Inferior parietal cortex (tissue), 1 donor: Measurements from ENCODE around the gene TESK2.

Source experiments
- DNase-seq: peaks from one replicate; pipeline ENCODE4 v3.0.0-alpha.2; 2016; ENCODE audit errors: extremely low spot score

The TESK2 gene

DNA sequence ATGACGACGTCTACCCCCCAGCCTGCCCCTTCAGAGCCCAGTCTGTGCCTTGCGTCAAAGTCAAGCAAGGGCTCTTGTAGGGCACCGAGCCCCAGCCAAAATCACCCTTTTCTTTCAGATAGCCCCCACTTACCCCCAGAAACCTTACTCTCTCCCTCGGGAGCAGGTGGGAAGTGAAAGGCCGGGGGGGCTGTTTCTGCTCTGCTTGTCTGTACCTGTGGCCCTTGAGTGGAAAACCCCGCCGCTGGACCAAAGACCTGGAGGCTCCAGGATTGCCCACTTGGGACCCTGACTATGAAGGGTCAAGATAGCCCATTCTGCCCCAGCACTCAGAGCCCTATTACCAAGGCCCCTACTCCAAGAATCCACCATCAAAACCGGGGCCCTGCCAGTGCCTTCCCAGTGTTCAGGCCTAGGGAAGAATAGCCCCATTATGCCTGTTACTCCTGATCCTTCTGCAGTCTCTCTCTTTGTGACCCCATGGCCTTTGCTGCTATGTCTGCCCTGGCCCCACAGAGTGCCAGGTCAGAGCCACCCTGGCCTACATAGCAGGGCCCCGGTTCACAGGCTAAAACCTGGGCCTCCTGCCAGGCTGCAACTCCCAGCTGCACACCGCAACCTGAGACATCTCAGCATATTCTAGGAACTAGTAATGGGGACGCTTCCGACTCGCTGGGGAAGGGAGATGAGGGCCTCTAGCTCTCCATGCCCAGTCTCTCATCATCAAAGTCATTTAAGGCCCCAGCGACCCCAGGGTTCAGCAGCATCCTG is 186.5 kb downstream of the TESK2 start:
- DNase-seq, result no peak

DNA sequence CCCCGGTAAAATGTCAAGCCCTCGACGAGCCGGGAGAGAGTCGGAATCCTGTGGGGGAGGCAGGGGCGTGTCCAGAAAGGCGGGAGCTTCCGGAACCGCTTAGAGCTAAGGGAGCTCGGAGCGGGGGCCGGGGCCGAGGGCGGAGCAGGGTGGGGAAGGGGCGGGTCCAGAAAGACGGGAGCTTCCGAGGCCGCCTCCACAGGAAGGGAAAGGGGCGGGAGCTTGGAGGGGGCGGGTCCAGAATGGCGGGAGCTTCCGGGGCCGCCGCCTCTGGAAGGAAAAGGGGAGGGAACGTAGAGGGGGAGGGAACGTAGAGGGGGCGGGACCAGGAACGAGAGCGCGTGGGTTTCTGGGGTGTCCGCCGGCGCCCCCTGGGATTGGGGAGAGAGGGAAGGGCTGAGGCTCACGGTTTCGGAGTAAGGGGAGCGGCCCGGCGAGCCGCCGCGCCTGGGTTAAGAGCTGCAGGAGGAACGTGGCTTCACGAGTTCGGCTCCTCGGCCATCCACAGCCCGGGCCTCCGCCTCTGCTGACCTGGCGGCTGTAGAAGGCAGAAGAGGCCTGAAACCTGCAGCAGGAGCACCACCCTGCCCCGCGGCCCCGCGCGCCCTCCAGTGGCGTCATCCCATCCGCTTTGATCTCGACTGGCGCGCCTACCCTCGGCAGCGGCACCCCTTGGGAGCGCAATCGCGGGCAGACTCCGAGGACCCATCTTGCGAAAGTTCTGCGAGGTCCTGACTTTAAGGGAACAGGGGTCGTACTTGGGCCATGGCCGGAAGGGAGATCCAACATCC is 187.2 kb downstream of the TESK2 start:
- peak; percentile 91 for DNase-seq

DNA sequence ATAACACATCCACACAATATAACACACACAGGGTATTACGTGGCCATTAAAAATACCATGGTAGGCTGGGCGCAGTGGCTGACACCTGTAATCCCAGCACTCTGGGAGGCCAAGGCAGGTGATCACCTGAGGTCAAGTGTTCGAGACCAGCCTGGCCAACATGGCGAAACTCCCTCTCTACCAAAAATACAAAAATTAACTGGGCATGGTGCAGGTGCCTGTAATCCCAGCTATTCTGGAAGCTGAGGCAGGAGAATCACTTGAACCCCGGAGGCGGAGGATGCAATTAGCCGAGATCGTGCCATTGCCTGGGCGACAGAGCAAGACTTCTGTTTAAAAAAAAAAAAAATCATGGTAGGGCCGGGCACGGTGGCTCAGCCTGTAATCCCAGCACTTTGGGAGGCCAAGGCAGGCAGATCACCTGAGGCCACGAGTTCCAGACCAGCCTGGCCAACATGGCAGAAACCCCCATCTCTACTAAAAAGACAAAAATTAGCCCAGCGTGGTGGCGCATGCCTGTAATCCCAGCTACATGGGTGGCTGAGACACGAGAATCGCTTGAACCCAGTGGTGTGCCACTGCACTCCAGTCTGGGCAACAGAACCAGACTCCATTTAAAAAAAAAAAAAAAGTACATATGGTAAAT is 188.3 kb downstream of the TESK2 start:
- no peak for DNase-seq

DNA sequence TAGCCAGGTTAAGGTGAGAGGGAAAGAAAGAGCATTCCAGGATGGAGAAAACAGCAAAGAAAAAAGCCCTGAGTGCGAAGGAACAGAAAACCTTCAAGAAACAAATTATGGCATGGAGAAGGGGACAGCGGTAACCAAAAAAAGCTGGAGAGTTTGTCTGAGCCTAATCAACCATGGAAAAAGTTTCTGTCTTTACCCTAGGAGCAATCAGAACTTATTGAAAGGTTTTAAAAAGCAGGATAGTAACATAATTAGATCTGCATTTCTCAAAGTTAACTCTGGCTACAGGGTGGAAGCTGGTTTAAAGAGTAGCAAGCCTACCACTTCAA is 190.3 kb downstream of the TESK2 start:
- DNase-seq, result no peak

DNA sequence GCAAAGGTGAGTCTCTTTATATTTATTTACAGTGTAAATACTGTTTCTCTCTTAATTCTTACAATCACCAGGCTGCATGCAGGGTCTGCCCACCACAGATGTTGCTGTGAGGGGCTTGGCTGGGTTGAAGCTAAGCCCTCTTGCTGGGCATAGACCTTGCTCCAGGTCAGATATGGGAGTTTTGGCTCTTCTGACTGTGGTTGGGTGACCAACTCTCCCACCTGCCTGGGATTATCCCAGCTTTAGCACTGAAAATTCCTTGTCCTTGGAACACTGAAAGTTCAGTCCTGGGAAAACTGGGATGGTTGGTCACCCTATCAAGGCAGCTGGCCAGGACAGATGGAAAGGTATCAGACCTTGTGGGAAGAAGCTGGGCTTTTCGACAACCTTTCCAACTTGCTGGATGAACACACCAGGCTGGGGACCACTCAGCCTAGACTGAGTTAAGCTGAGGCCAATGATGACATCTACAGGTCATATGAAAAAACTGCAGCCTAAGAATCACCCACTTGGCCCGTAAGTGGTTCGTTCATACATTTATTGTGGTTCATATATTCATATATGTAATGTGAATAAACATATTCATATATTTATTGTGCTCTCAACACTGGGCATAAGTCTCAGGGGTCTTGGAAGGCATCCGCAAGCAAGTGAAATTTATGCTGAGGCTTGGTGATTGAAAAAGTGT is 190.8 kb downstream of the TESK2 start:
- DNase-seq, result peak; percentile 82

DNA sequence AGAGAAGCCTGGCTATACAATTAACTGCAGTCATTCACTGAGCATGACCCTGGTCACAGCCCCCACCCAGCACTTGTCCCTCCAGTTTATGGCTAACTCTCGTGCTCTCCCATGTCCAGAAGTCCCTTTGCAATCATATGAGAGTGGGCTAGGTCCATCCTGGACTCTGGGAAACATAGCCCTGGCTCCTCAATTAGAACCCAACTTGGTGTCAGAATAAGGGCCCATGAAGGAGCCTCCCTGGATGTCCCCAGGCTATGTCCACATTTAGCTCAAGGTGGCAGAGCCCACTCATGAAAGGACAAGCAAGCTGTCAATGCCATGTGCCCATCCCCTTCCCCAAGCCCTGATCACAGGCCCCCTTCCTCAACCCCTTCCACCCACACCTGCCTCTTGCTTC is 191.7 kb downstream of the TESK2 start:
- no peak for DNase-seq

DNA sequence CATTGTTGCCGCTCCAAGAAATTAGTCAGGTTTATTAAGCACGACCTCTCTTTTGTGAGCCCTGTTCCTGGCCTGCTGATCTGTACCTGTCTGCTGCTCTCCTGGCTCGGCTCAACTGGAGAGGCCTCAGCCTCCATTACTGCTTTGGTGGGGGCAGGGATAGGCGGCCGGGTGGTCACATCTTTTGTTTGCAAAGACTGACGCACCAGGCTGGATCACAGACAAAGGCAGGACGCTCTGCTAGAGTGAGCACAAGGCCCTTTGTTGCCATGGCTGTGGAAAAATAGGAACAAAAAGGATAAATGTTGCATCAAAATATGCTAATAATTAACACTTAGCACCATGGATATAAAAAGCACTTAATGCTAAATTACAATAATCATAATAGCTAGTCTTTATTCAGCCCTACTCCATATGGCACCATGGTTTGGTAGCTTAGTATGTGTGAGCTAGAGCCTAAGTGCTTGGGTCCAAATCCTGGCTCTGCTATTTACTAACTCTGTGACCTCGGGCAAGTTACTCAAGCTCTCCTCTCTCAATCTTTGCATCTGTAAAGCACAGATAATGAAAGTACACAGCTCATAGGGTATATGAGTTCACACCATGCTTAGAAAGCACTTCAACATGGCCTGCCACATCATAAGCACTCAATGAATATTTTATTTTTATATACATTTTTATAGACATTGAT is 193.2 kb downstream of the TESK2 start:
- DNase-seq, result no peak
